Activated CD4-positive, alpha-beta T cell treated with anti-CD3 and anti-CD28 coated beads, Interleukin-2, Interleukin-4, amounts not matched to agents 100 ng/mL and 50 ng/mL, durations not matched to agents 16 hours and 8 hours (primary cell): ENCODE measurements around the gene KNDC1.
"Not testable (repeated sequence)": the region's sequence is repeated elsewhere in the genome, so short reads cannot be mapped to it uniquely, and the experiment has no call there.

Experiments
- DNase-seq: peaks from one replicate; pipeline ENCODE4 v3.0.0-alpha.2; 2020; ENCODE audit warnings: low spot score

The KNDC1 gene

DNA sequence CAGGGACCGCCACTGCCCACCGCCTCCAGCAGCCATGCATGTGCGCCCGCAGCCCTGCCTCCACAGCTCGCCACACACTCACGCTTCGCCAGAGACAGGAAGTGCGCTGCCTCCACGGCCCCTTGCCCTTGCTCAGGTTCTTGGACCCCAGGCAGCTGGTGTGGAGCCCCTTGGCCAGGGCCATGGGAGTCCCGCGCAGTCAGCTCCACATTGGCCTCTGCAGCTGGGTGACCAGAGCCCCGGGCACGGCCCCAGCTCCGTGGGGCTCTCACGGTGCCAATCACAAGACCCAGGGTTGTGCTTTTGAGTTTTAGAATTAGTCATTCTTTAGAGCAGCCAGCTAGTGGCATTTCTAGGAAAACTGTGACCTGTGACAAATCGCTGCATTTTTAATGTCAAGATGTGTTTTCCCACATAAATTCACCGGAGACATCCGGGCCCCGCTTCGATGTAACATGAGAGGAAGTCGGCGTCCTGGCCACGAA, 65.7 kb downstream of the KNDC1 start:
- DNase-seq, result peak; percentile 68

DNA sequence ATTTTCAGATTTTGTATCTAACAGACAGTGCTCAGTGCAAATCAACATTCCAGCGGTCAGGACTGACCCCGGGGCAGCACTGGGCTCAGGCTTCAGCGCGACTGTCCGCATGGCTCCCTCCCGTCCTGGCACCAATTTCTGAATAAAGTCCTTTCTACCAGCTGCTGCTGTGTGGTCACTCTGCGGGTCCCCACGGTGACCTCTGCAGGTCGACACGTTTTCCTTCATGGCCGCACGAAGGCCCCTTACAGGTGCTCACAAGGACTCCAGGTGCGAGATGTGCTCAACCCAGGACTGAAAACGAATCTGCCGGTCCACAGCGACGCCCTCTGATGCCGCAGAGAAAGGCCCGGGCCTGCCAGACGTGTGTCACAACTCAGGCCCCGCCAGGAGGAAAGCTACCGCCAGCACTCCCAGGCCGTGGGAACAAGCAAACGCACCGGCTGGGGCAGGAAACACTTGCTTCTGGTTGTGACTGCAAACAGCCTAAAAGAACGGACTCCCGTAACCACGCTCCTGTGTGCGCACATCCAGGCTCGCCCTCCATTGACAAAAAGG, 66.3 kb downstream of the KNDC1 start:
- peak; percentile 31 for DNase-seq

DNA sequence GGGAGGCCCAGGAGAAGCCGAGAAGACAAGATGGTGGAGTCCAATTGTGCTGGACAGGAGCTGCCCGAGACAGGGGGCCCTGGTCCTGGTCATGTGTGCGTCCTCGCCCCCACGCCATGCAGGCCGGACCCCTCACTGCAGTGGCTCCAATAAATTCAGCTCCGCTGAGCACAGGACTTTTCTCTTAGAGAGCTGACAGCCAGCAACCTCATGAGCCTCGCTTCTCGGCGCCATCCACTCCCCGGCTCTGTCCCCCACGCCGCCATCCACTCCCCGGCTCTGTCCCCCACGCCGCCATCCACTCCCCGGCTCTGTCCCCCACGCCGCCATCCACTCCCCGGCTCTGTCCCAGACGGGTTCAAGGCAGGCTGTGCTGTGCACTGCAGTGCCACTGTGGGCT, 67.2 kb downstream of the KNDC1 start:
- DNase-seq, result no peak

DNA sequence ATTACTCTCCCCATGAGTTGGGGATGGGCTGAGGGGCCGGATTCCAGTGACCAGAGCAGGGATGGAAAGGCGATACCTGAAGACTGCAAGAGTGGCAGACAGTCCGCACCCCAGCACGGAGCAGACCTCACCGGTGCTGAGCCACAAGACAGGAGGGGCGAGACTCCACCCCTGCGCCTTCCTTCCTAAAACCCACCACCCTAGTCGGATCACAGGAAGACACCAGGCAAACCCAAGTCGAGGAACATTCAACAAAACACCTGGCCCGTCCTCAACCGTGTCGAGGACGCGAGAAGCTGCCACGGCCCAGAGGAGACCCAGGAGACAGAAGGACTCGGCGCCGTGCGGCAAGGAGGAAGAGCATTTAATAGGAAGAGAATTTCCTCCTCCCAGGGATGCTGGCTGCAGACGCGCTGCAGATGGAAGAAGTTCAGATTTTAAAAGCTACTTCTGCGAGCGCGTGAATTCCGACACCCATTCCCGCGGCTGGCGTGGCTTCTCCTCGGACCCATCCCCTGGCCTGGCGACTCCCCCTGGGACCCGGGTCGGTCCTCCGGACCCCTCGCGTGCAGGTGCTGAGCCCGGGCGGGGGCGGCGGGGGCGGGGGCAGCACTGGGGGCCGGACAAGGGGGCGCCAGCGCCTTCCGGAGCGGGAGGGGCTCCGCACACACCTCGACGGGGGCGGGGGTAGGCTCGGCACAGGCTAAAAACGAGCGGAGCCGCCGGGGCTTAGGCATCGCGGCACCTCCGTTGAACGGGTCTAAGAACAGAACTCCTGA, 69.4 kb downstream of the KNDC1 start:
- no peak for DNase-seq

DNA sequence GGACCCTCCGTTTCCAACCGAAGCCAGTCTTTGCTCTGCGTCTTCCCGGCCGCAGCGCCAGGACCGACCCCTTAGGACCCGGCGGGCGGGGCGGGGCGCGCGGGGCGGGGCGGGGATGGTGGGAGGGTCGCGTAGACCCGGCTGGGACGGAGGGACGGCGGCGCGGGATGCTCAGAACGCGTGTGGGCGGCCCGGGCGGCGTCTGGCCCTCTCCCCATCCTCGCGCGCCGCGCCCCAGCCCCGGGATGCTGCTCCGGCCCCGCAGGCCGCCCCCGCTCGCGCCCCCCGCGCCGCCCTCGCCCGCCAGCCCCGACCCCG, 70.0 kb downstream of the KNDC1 start, which contains the start of gene UTF1:
UTF1 (plus strand) TSS at position 174 of the 318 bp plus-strand sequence; CDS start at position 246, 72 bp downstream.
- no peak for DNase-seq

DNA sequence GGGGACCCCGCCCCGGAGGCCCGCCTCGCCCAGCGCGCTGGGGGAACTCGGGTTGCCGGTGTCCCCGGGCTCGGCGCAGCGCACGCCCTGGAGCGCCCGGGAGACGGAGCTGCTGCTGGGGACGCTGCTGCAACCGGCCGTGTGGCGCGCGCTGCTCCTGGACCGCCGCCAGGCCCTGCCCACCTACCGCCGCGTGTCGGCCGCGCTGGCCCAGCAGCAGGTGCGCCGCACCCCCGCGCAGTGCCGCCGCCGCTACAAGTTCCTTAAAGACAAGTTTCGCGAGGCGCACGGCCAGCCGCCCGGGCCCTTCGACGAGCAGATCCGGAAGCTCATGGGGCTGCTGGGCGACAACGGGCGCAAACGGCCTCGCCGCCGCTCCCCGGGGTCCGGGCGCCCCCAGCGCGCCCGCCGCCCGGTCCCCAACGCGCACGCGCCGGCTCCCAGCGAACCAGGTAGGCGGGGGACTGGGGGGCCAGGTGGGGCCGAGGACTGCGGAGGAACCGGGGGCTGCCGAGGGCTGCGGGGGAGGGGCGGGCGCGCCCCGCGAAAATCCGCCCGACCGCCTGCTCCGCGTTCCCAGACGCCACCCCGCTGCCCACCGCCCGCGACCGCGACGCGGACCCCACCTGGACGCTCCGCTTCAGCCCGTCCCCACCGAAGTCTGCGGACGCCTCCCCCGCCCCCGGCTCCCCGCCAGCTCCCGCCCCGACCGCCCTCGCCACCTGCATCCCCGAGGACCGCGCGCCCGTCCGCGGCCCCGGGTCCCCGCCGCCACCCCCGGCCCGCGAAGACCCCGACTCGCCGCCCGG, 70.6 kb downstream of the KNDC1 start:
- no peak for DNase-seq

DNA sequence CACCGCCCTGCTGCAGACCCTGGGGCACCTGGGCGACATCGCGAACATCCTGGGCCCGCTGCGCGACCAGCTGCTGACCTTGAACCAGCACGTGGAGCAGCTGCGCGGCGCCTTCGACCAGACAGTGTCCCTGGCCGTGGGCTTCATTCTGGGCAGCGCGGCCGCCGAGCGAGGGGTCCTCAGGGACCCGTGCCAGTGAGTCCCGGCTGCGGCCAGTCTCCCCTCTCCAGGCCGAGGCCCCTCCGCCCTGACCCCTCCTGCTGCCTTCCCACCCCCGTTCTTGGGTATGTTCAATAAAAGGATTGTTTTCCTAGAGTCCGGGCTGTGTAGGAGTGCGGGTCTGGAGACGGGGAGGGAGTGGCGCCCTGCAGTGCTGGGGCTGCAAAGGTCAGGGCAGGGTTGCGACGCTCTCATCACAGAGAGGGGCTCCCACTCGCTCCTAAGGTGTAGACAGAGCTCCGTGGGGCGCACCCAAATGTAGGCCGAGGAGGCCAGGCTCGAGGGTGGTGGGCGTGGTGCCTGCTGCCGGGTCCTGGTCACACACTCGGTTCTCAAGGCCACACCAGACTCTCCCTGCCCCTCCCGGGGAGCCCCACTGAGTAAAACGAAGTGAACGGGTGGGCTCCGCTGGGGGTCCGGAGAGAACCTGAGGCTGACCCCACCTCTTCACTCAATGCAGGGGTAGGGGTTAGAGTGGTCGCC, 71.4 kb downstream of the KNDC1 start:
- DNase-seq, result no peak

DNA sequence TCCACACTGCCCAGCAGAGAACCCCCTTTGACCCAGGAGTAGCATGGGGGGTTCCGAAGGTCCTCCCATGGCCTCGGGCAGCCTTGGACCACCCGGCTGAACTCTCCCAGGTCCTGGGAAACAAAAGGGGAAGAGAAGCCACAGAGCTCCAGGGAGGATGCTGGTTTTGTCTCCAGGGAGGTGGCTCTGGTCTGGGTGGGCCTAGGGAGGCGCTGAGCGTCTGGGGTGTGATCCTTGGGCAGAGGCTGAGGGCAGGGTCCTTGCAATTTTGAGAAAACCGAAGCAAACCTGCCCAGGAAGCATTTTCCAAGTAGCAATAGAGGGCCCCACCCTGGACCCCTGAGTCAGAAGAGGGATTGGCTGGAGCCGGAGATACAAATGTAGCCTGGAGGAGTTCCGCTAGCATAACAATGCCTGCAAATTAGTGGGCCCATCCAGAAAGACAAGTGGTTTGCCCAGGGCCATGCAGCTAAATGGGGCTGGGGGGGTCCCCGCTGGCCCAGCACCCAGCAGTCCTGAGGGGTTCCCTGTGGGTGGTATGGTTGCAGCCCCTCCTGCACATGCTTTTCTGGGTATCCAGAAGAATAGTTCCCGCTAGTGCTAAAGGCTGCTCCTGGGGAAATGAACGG, 72.0 kb downstream of the KNDC1 start:
- DNase-seq, result no peak

DNA sequence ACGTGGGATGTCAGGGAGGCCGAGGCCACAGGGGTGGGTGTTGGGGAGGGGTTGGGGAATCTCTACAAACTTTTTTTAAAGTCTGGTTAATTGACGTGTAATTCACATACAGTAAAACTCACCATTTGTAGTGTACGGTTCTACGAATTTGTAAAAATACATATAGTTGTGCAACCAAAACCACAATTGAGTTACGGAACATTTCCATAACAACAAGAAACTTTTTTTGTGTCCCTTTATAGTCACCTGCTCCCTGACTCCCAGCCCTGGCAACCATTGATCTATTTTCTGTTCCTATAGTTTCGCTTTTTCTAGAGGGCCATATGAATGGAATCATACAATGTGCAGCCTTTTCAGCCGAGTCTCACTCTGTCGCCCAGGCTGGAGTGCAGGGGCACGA, 74.8 kb downstream of the KNDC1 start:
- not testable (repeated sequence) for DNase-seq

DNA sequence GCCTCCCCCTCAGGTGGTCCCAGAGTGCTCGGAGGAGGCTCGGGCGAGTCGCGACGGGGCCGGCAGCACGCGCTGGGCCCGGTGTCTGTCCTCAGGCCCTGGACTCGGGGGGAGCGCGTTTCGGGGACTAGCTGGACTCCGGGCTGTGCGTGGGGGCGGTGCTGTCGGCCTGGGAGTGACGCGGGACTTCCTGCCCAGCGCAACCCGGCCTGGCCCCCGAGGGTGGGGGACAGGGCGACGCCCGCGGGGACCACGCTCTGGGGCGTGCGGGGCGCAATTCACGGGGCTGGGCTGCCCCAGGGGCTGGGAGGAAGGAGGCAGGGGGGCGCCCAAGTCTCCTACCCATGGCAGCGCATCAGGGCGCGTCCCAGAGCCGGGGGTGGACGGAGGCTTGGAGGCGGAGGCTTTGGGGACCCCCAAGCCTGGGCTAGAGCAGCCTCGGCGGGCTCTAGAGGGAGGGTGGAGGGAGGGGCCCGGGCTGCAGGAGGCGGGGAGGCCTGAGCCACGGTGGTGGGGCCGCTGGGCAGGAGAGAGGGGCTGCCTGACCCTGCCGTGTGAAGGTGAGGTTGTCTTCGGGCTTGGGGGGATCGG, 75.3 kb downstream of the KNDC1 start:
- DNase-seq, result no peak

DNA sequence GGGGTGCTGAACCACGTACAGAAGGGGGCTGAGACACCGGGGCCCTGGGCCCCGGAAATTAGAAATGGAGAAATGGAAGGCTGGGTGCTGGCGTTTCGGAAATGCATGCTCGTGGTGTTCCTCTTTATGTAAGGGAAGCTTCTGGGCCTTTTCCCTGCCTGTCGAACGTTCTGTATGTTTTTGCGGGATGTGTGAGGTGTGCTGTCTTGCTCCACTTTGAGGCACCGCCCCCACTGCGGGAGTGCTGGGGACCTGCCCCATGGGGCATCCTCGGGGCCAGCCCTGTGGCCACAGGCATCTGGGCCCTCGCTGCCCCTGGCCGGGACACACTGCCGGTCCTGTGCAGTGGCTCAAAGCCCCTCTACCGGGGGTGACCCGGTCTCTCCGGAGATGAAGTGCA, 75.9 kb downstream of the KNDC1 start:
- DNase-seq, result no peak

DNA sequence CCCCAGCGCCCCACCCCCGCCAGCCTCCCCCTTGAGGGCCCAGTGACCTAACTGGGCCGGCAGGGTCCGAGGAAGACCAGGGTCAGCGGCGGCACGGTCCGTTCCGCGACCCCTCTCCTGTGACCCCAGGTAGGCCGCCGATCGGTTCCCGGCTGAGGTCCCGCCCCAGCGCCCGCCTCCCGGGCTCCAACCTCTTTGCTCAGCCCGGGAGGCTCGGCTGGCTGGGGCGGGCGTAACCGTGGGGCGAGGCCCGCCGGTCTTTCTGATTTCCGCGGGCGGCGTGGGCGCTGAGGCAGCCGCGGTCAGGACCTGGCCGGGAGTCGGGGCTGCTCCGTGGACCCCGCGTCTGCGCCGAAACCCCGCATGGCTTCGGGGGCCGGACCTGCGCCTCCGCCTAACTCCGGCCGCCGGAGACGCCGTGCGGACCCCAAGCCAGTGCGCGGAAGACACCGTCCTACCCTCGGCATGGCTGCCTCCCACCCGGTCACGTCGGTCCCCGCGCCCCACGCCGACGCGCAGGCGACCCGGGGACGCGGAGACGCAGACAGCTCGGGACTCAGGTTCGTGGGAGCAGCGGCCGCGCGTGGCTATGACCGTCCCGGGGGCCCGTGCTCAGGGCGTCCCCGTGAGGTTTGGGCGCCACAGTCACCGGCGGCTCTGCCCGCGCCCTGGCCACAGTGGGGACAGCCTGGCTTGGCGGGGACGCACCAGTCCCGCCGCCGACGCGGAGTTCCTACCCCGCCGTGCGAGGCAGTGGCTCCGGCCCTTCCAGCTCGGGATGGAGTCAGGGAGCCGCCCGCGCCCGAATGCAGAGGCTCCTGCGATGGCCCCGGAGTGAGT, 76.6 kb downstream of the KNDC1 start:
- DNase-seq, result no peak

DNA sequence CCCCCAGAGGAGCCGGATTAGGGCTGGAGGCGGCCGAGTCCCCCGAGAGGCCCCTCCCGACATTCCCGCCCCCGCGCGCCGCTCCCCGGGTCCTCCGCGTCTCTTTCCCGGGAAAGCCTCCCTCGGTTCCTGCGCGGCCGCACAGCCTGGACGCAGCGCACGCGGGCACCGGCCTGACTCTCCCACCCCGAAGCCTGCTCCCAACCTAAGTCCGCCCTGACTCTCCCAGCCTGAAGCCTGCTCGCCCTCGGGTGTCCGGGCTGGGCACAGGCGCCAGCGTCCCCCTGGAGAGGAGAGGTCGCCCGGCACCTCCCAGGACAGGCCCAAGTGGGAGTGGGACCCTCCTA, 77.2 kb downstream of the KNDC1 start:
- no peak for DNase-seq

DNA sequence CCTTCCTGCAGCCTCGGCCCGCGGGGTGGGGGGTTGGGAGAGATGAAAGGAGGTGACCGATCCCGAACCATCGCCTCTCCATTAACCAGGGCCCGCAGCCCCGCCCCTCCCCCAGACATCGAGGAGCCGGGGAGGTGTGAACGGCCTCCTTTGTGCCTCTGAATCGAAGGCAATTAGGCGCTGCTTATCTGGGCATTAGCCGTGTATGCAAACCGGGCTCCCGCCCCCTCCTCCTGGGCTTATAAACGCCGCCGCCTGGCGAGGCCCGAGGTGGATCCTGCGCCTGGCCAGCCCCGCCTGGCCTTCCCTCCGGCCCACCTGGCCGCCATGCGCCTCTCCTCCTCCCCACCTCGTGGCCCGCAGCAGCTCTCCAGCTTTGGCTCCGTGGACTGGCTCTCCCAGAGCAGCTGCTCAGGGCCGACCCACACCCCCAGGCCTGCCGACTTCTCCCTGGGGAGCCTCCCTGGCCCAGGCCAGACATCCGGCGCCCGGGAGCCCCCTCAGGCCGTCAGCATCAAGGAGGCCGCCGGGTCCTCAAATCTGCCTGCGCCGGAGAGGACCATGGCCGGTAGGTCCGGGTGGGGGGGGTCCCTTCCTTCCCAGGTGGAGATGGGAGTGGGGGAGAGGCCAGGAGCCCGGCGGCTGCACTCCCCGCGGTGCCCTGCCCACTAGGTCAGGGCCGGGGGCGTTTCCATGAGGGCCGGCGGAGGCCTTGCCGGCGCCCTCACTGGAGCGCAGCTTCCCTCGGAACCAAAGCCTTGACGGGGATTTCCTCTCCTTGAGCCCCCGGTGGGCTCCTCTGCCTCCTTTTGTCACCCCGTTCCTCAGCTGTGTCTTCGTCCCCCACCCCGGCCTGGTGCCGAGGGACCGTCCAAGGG, 77.8 kb downstream of the KNDC1 start, which contains the start of gene VENTX:
VENTX (plus strand) TSS at position 268 of the 878 bp plus-strand sequence; CDS start at position 328, 60 bp downstream.
- no peak for DNase-seq

DNA sequence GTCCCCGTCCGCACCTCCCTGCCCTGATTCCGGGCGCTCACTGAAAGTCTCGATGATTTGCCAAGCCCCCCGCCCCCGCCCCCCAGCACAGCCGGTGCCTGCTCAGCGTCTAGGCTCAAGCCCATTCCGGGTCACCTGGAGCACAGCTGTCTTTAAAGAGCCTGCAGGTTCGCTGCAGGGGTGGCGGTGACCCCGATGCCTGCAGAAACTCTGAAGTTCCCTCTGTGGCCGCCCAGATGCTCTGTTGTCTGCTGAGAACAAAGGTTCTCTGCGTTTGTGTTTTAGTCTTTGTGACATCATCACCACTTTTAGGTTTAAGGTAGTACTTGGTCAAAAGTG, 78.4 kb downstream of the KNDC1 start:
- no peak for DNase-seq

DNA sequence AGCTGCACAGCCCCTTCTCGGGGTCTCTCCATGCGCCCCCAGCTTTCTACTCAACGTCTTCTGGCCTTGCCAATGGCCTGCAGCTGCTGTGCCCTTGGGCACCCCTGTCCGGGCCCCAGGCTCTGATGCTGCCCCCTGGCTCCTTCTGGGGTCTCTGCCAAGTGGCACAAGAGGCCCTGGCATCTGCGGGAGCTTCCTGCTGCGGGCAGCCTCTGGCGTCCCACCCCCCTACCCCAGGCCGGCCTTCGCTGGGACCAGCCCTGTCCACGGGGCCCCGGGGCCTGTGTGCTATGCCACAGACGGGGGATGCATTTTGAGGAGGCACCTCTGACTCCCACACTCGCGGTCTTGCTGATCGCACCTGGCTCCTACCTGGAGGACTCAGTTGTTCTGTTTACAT, 80.0 kb downstream of the KNDC1 start:
- no peak for DNase-seq

DNA sequence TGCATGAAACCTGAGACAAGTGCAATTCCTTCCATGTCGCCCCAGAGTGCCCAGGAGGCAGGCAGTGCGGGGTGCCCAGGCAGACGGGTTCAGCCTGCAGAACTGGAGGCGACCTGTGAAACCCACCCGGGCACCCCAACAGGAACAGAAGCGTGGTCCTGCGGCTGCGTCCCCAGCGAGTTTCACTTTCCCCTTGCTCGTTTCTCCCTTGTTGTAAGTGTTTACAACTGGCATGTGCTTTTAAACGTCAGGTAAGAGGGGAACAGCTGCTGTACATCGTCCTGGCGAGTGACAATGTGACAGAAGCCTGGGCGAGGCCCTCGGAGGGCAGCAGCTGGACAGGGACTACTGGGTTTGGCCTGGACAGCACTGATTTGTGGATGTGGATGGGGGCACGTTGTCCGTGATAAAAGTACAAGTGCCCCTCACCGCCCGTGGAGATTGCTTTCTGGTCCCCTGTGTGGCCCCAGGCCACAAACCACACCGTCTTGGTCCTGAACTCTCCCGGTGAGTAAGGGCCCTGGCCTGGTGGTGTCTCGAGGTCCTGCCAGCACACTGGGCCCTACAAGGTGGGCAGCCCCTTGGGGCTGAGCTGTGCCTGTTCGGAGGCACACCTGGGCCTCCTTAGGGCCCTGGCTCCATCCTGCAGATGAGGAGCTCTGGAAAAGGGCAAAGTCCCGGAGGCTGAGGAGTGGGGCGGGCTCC, 81.6 kb downstream of the KNDC1 start:
- DNase-seq, result no peak

DNA sequence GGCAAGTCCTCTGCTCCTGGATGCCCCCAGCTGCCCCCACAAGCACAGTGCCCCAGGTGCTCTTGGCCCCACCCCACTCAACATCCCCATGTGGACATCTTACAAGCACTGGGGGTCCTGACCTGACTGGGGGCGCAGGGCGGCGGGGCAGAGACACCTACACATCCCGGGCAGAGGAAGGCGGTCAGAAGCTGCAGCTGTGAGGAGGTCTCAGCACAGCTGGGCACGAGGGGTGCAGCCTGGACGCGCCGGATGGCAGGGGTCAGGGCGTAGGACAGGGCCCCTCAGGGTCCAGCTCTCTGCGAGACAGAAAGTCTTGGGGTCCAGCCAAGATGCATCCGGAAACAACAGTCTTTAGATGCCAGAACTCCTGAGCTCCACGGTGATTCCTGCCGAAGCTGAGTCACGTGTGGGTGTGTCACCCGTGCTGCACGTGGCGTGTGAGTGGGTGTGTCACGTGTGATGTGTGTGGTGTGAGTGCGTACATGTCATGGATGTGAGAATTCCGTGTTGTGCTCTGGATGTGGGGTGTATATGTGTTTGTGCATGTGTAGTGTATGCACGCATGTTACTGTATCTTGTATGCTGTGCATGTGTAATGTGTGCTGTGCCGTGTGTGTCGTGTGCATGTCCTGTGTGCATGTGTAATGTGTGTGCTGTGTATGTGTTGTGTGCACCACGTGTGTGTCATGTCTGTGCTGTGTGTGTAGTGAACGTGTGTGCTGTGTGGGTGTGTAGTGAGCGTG, 82.8 kb downstream of the KNDC1 start:
- DNase-seq, result no peak
